22Rv1 (cell line): ENCODE measurements around the gene HDGFL3.

Experiments
- ZFX ChIP-seq: fragments of 450-650 bp; IDR thresholded peaks from 2 replicates; pipeline ENCODE4 v1.6.1; 2017; ENCODE audit warnings: antibody characterized with exemption, borderline replicate concordance
- TF ChIP-seq, protein P1 (sequence below): fragments of 450-650 bp; IDR thresholded peaks from 2 replicates; pipeline ENCODE4 v1.5.1; 2017; ENCODE audit warnings: mild to moderate bottlenecking

DNA sequence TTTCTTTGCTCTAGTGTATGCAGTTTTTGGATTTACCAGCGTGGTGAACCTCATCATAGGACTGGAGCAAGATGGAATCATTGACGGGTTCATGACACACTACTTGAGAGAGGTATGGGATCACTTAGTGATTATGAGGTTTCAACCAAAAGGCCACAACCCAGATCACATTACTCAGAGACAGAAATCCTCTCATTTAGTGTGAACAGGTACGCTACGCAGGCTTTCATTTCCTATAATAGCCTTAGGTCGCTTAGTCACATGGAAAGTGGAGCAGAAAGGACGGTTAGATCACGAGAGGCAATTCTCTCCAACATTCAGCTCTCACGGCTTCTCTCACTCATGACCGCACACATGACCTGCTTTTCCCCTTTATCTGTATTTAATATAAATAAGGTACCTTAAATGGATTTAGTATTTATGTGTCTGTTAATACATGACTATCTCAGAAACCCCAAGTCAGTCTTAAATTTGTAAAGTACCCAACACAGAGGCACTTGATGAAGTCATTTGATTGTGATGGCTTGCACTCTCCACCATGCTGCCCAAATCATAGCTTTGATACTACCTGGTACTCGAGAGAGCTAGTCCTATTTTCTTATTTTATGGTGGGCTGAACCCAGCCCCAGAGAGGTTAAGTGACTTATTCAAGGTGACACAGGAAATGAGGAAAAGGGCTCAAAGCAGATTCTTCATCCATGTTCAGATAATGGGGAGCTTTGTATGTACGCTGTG is 91.6 kb downstream of the HDGFL3 start:
- TF ChIP-seq, protein P1, sequence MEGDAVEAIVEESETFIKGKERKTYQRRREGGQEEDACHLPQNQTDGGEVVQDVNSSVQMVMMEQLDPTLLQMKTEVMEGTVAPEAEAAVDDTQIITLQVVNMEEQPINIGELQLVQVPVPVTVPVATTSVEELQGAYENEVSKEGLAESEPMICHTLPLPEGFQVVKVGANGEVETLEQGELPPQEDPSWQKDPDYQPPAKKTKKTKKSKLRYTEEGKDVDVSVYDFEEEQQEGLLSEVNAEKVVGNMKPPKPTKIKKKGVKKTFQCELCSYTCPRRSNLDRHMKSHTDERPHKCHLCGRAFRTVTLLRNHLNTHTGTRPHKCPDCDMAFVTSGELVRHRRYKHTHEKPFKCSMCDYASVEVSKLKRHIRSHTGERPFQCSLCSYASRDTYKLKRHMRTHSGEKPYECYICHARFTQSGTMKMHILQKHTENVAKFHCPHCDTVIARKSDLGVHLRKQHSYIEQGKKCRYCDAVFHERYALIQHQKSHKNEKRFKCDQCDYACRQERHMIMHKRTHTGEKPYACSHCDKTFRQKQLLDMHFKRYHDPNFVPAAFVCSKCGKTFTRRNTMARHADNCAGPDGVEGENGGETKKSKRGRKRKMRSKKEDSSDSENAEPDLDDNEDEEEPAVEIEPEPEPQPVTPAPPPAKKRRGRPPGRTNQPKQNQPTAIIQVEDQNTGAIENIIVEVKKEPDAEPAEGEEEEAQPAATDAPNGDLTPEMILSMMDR = no peak
- TF ChIP-seq ZFX = no peak
